Smooth muscle cell (in vitro differentiated cells): ENCODE data around the gene OR2S2. TPM values are rescaled to one million over a fixed set of nuclear protein-coding genes. Genes with fewer than 3 reads are reported as not detected.
"Not testable (repeated sequence)": the region's sequence is repeated elsewhere in the genome, so short reads cannot be mapped to it uniquely, and the experiment has no call there.

ENCODE experiments used
- DNase-seq: peaks from one replicate; lab custom pipeline; 2025; ENCODE audit not compliant: unreplicated experiment; lab: John Stamatoyannopoulos, UW
- H2AFZ ChIP-seq: fragments of 200-600 bp; sonication (generic); 2 replicates; pipeline ENCODE4 v1.6.0; 2016; ENCODE audit warnings: antibody characterized with exemption, low read depth, mild to moderate bottlenecking
- H3F3A ChIP-seq: fragments of 200-600 bp; sonication (generic); 2 replicates; pipeline ENCODE4 v1.6.0; 2017; ENCODE audit warnings: antibody characterized with exemption, low read depth
- H3K27ac ChIP-seq: fragments of 200-600 bp; sonication (generic); 2 replicates; pipeline ENCODE4 v1.5.1; 2016; ENCODE audit warnings: low read depth, mild to moderate bottlenecking
- H3K27me3 ChIP-seq: fragments of 200-600 bp; sonication (generic); 2 replicates; pipeline ENCODE4 v1.6.1; 2016; ENCODE audit warnings: low read depth, mild to moderate bottlenecking
- H3K36me3 ChIP-seq: fragments of 200-600 bp; sonication (generic); 2 replicates; pipeline ENCODE4 v1.5.1; 2016; ENCODE audit warnings: low read depth
- H3K4me1 ChIP-seq: fragments of 200-600 bp; sonication (generic); 2 replicates; pipeline ENCODE4 v1.5.1; 2016; ENCODE audit warnings: low read depth
- H3K4me2 ChIP-seq: fragments of 200-600 bp; sonication (generic); 2 replicates; pipeline ENCODE4 v1.6.0; 2016; ENCODE audit warnings: mild to moderate bottlenecking
- H3K4me3 ChIP-seq: fragments of 200-600 bp; sonication (generic); 2 replicates; pipeline ENCODE4 v1.5.1; 2016; ENCODE audit warnings: mild to moderate bottlenecking
- H3K79me2 ChIP-seq: fragments of 200-600 bp; sonication (generic); 2 replicates; pipeline ENCODE4 v1.6.0; 2016; ENCODE audit warnings: low read depth, mild to moderate bottlenecking
- H3K9ac ChIP-seq: fragments of 200-600 bp; sonication (generic); 2 replicates; pipeline ENCODE4 v1.6.0; 2016; ENCODE audit warnings: low read depth
- H3K9me3 ChIP-seq: fragments of 200-600 bp; sonication (generic); replicated peaks from 2 replicates; pipeline ENCODE4 v1.5.1; 2016; ENCODE audit warnings: low read depth
- H4K20me1 ChIP-seq: fragments of 200-600 bp; sonication (generic); 2 replicates; pipeline ENCODE4 v1.6.0; 2016; ENCODE audit warnings: low read depth
- WGBS: methylation state at CpG from one replicate; pipeline ENCODE4 v1.1.7; 2016; ENCODE audit warnings: low lambda C conversion rate; 5-methylcytosine and 5-hydroxymethylcytosine counted together
- polyA plus RNA-seq: library from polyadenylated mRNA; unstranded; fragments of >200 nt; fragmentation: Nextera tagmentation; extraction: Ambion mirVana; gene quantifications from 2 replicates; pipeline ENCODE4 v1.2.1, GENCODE V29; 2016
- total RNA-seq: library from RNA; depleted of rRNA; stranded (reverse); fragments of >200 nt; gene quantifications from 2 replicates; pipeline ENCODE4 v1.2.3, GENCODE V29; 2014
- TF ChIP-seq, protein P1 (sequence below): fragments of 200-600 bp; sonication (generic); IDR thresholded peaks from 2 replicates; pipeline ENCODE4 v1.5.1; 2017; ENCODE audit warnings: borderline replicate concordance, mild to moderate bottlenecking, antibody characterized with exemption; ENCODE audit not compliant: insufficient read depth, poor library complexity, severe bottlenecking

Gene OR2S2
- total and polyA plus RNA-seq, 2 experiments from 2014 or later, result 0.13 to 0.21 TPM

DNA sequence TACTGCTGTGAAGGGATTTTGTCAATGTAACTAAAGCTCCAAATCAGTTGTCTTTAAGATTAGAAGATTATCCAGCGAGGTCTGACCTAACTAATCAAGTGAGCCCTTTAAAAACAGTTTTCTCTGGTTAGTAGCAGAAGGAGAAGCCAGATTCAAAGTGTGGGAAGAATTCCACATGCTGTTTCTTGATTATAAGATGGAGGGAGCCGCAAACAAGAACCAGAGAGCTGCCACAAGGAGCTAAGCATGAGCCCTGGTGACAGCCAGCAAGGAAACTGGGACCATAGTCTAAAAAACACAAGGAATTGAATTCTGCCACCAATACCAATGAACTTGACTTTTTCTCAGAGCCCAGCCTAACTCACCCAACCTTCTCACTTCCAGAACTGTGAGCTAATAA is 37.0 kb upstream of the OR2S2 start:
- H4K20me1 ChIP-seq, result no peaks in the 10 kb centered on the region
- no peaks in the 10 kb centered on the region for H3K27me3 ChIP-seq
- H2AFZ ChIP-seq, result no peak overlapping the region
- 27% methylated on average over 2 of the region's 2 CpGs for WGBS
- H3K4me3 ChIP-seq, result no peak overlapping the region
- H3K9me3 ChIP-seq, result no peaks in the 10 kb centered on the region
- no peak overlapping the region for H3K4me2 ChIP-seq
- DNase-seq, result no peak
- H3K79me2 ChIP-seq, result no peaks in the 10 kb centered on the region
- peak overlapping the region; percentile 47 for H3K27ac ChIP-seq
- TF ChIP-seq, protein P1, sequence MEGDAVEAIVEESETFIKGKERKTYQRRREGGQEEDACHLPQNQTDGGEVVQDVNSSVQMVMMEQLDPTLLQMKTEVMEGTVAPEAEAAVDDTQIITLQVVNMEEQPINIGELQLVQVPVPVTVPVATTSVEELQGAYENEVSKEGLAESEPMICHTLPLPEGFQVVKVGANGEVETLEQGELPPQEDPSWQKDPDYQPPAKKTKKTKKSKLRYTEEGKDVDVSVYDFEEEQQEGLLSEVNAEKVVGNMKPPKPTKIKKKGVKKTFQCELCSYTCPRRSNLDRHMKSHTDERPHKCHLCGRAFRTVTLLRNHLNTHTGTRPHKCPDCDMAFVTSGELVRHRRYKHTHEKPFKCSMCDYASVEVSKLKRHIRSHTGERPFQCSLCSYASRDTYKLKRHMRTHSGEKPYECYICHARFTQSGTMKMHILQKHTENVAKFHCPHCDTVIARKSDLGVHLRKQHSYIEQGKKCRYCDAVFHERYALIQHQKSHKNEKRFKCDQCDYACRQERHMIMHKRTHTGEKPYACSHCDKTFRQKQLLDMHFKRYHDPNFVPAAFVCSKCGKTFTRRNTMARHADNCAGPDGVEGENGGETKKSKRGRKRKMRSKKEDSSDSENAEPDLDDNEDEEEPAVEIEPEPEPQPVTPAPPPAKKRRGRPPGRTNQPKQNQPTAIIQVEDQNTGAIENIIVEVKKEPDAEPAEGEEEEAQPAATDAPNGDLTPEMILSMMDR, result no peak
- H3K9ac ChIP-seq, result no peak overlapping the region
- no peaks in the 10 kb centered on the region for H3K4me1 ChIP-seq
- H3K36me3 ChIP-seq, result no peaks in the 10 kb centered on the region
- peaks cover 6% of the 10 kb centered on the region for H3F3A ChIP-seq

DNA sequence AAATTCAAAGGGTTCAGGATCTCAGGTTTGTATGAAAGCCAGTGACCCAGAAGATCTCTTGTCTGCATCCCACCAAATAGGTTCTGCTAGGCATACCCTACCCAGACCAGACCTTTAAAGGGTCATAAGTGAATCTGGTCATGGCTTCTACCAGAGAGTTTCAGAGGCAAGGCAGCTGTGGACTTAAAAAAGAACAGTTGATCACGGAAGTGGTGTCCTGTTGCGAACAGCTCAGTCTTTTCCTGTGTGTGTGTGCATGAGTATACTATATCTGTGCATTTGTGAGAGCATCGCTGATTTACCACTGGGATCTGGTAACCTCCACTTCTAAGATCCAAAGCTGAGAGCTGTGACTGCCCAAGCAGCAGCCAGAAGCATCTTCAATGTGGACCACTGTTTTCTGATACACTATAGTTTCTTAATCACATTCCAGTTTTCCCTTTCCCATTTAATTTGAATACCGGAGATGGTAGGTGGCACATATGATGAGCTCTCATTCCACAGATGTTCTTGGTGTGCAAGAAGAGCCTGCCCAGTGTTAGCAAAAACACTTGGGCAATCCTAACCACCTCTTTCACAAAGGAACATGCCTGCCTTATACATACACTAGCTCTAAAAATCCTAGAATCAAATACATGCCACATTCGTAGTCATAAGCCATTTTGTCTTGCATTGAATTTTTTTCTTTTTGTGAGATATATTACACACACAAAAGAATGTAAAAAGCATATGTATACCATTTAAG is 36.2 kb upstream of the OR2S2 start:
- H3K27me3 ChIP-seq, result no peaks in the 10 kb centered on the region
- H3K4me3 ChIP-seq, result no peak overlapping the region
- H3K9me3 ChIP-seq, result no peaks in the 10 kb centered on the region
- TF ChIP-seq, protein P1, result no peak
- H3K79me2 ChIP-seq, result no peaks in the 10 kb centered on the region
- no peak for DNase-seq
- H3K27ac ChIP-seq, result no peak overlapping the region
- H2AFZ ChIP-seq, result no peak overlapping the region
- H3K9ac ChIP-seq, result no peak overlapping the region
- H3K4me2 ChIP-seq, result no peak overlapping the region
- 87% methylated on average over 5 of the region's 5 CpGs for WGBS
- H3F3A ChIP-seq, result peaks cover 6% of the 10 kb centered on the region
- H3K36me3 ChIP-seq, result no peaks in the 10 kb centered on the region
- no peaks in the 10 kb centered on the region for H3K4me1 ChIP-seq
- no peaks in the 10 kb centered on the region for H4K20me1 ChIP-seq

DNA sequence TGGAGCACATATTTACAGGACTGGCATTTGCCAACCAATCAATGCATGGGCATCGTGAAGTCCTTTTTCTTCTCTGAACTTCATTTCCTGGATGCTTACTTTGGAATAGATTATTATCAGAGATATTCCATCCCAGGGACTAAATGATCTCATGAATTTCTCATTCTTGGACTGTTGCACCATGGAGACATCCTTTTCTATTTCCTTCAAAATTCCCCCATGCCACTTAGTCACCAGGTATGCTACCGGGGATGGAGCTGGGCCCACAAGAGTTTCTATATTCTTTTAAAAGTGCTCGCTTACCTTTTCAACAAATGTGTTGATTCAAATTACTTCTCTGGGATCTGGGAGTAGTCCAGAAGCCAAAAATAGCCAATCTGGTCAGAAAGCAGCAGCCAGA is 35.2 kb upstream of the OR2S2 start:
- H3K27ac ChIP-seq, DNase-seq: not testable (repeated sequence)
- WGBS, result 90% methylated on average over 3 of the region's 3 CpGs

DNA sequence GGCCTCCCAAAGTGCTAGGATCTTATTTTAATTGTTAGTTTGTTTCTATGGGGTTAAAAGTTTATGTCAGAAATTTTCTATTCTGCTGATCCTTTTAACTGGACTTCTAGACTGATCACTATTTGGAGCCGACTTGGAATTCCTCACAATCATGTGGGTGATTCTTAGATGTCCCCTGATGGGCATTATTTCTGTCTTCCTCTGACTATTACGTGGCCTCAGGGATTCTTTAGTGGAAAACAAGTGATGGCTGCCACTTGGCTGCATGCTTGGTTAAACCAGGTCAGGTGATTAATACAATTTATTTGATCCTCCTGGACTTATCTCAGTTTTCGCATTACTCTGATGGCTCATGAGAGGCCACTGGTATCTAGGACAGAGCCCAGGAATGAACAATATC is 32.2 kb upstream of the OR2S2 start:
- WGBS, result 95% methylated on average over 3 of the region's 3 CpGs
- no peak overlapping the region for H2AFZ ChIP-seq
- no peaks in the 10 kb centered on the region for H3K9me3 ChIP-seq
- no peak overlapping the region for H3K9ac ChIP-seq
- H3K27ac ChIP-seq, result no peak overlapping the region
- H3K4me1 ChIP-seq, result no peaks in the 10 kb centered on the region
- H3K36me3 ChIP-seq, result no peaks in the 10 kb centered on the region
- TF ChIP-seq, protein P1, result no peak
- no peaks in the 10 kb centered on the region for H3F3A ChIP-seq
- H3K4me2 ChIP-seq, result no peak overlapping the region
- no peak for DNase-seq
- H4K20me1 ChIP-seq, result no peaks in the 10 kb centered on the region
- H3K27me3 ChIP-seq, result no peaks in the 10 kb centered on the region
- H3K79me2 ChIP-seq, result no peaks in the 10 kb centered on the region
- no peak overlapping the region for H3K4me3 ChIP-seq

More for the DNA sequence above, 35.2 kb upstream of the OR2S2 start:
- H3K79me2 ChIP-seq, H3K9me3 ChIP-seq, H4K20me1 ChIP-seq, H3K4me1 ChIP-seq, H3K27me3 ChIP-seq, H3K9ac ChIP-seq, H3K36me3 ChIP-seq, H2AFZ ChIP-seq, H3F3A ChIP-seq, H3K4me3 ChIP-seq, H3K4me2 ChIP-seq: not testable (repeated sequence)
